HepG2 (cell line): ENCODE measurements around the gene CADM1. TPM values are rescaled to one million over a fixed set of nuclear protein-coding genes. Genes with fewer than 3 reads are reported as not detected.

Experiments
- AGO1 ChIP-seq: fragments of 200-400 bp; formaldehyde crosslinking; IDR thresholded peaks from 2 replicates; pipeline ENCODE4 v1.6.1; 2017; ENCODE audit warnings: mild to moderate bottlenecking, low read depth, low read length, moderate library complexity; ENCODE audit not compliant: poor library complexity, severe bottlenecking
- CREB3 ChIP-seq: sonication (generic); formaldehyde crosslinking; IDR thresholded peaks from 2 replicates; pipeline ENCODE4 v1.5.0; 2020; ENCODE audit warnings: missing genetic modification reagents
- FOXM1 ChIP-seq: sonication (generic); formaldehyde crosslinking; IDR thresholded peaks from 2 replicates; pipeline ENCODE4 v1.5.0; 2020; ENCODE audit warnings: missing genetic modification reagents
- HDAC1 ChIP-seq: sonication (generic); formaldehyde crosslinking; IDR thresholded peaks from 2 replicates; pipeline ENCODE4 v1.5.1; 2020; ENCODE audit warnings: mild to moderate bottlenecking, missing genetic modification reagents
- KLF11 ChIP-seq: IDR thresholded peaks from 2 replicates; pipeline ENCODE4 v1.6.1; 2016; ENCODE audit warnings: missing compliant biosample characterization
- MBNL3 ChIP-seq: fragments of 250-450 bp; sonication (Bioruptor Pico); conservative IDR thresholded peaks from 2 replicates; pipeline ENCODE4 v1.8.0; 2022; ENCODE audit warnings: mild to moderate bottlenecking, inconsistent platforms
- MIER2 ChIP-seq: IDR thresholded peaks from 2 replicates; pipeline ENCODE4 v1.6.1; 2016; ENCODE audit warnings: missing biosample characterization, missing genetic modification reagents
- RFX1 ChIP-seq: fragments of 450-650 bp; IDR thresholded peaks from 2 replicates; pipeline ENCODE4 v1.6.1; 2017
- SNRNP70 ChIP-seq: fragments of 200-400 bp; formaldehyde crosslinking; IDR thresholded peaks from 2 replicates; pipeline ENCODE4 v1.6.1; 2017; ENCODE audit warnings: mild to moderate bottlenecking, low read depth, low read length, moderate library complexity
- WIZ ChIP-seq: sonication (generic); formaldehyde crosslinking; IDR thresholded peaks from 2 replicates; pipeline ENCODE4 v1.5.1; 2020; ENCODE audit warnings: mild to moderate bottlenecking, missing genetic modification reagents
- ZBTB33 ChIP-seq: sonication (generic); formaldehyde crosslinking; IDR thresholded peaks from 2 replicates; pipeline ENCODE4 v1.4.0; 2020; ENCODE audit warnings: missing genetic modification reagents
- ZFP90 ChIP-seq: sonication (generic); formaldehyde crosslinking; IDR thresholded peaks from 2 replicates; pipeline ENCODE4 v1.8.0; 2022; ENCODE audit warnings: missing genetic modification reagents, mild to moderate bottlenecking, inconsistent platforms, borderline replicate concordance
- ZKSCAN8 ChIP-seq: IDR thresholded peaks from 2 replicates; pipeline ENCODE4 v1.6.1; 2016; ENCODE audit warnings: borderline replicate concordance, missing genetic modification reagents, missing compliant biosample characterization
- ZNF574 ChIP-seq: sonication (generic); formaldehyde crosslinking; IDR thresholded peaks from 2 replicates; pipeline ENCODE4 v1.4.0; 2020; ENCODE audit warnings: missing genetic modification reagents
- ZNF691 ChIP-seq: sonication (generic); formaldehyde crosslinking; IDR thresholded peaks from 2 replicates; pipeline ENCODE4 v1.4.0; 2020; ENCODE audit warnings: missing genetic modification reagents, low read depth, mild to moderate bottlenecking, borderline replicate concordance
- ZNF710 ChIP-seq: sonication (generic); formaldehyde crosslinking; IDR thresholded peaks from 2 replicates; pipeline ENCODE4 v1.5.0; 2020; ENCODE audit warnings: mild to moderate bottlenecking, missing genetic modification reagents, borderline replicate concordance
- ZNF83 ChIP-seq: sonication (generic); formaldehyde crosslinking; IDR thresholded peaks from 2 replicates; pipeline ENCODE4 v1.4.0; 2020; ENCODE audit warnings: missing genetic modification reagents, mild to moderate bottlenecking, borderline replicate concordance
- ZSCAN22 ChIP-seq: sonication (generic); formaldehyde crosslinking; IDR thresholded peaks from 2 replicates; pipeline ENCODE4 v1.4.0; 2020; ENCODE audit warnings: mild to moderate bottlenecking, missing genetic modification reagents
- ZXDC ChIP-seq: sonication (generic); formaldehyde crosslinking; IDR thresholded peaks from 2 replicates; pipeline ENCODE4 v1.5.0; 2020; ENCODE audit warnings: mild to moderate bottlenecking, missing genetic modification reagents
- polyA plus RNA-seq, 8 experiments: library from polyadenylated mRNA; depleted of rRNA in 3 of 8; stranded (reverse) in 7 of 8; unstranded in 1 of 8; fragments of >200 nt; fragmentation: Illumina TruSeq in 4 of 8; extraction: Trizol in 4 of 8; gene quantifications; 2 replicates each; pipeline versions ENCODE4 v1.2.1 to v1.2.3, GENCODE V29; 2011 to 2016; ENCODE audit warnings: low read depth in 4 of 8, missing spikeins in 1 of 8, mixed read lengths in 1 of 8; ENCODE audit not compliant: insufficient read depth in 1 of 8
- total RNA-seq, 5 experiments: library from RNA; depleted of rRNA; stranded (reverse); fragments of >200 nt; fragmentation: Illumina TruSeq; extraction: Trizol; gene quantifications; 2 replicates each; pipeline ENCODE4 v1.2.3, GENCODE V29; 2016; ENCODE audit warnings: low read depth in 1 of 5

The CADM1 gene
- total and polyA plus RNA-seq, 2 of the 13 experiments (the other 11 are each of a cell fraction or from before 2014, with no cell fraction given), result 71.3 to 122 TPM

- TF ChIP-seq ZXDC (CRISPR knock-in tag) (no peak), RFX1 (no peak), FOXM1 (CRISPR knock-in tag) (no peak), ZKSCAN8 (0 out of 2 replicates have a peak, but pooled peaks have one; percentile 19), ZBTB33 (CRISPR knock-in tag) (no peak), ZSCAN22 (CRISPR knock-in tag) (no peak), ZNF710 (no peak), WIZ (no peak), CREB3 (CRISPR knock-in tag) (no peak), HDAC1 (peak; percentile 45; the same call in 1 of the 2 replicates), ZFP90 (CRISPR knock-in tag) (no peak), ZNF574 (no peak), AGO1 (no peak), ZNF83 (CRISPR knock-in tag) (no peak), MIER2 (no peak), KLF11 (CRISPR knock-in tag) (no peak), MBNL3 (CRISPR knock-in tag) (no peak), ZNF691 (CRISPR knock-in tag) (no peak), SNRNP70 (no peak)
Observed at GRCh38 chr11:115357066-115357465, 147.1 kb downstream of the CADM1 start (continued).
